GM12874 (cell line): ENCODE results near the gene TBCE.

ENCODE experiments used
- TF ChIP-seq, protein P1 (sequence below): IDR thresholded peaks from 2 replicates; pipeline ENCODE4 v1.5.1; 2011; ENCODE audit warnings: low read depth, mild to moderate bottlenecking, control low read depth, low read length, moderate library complexity; ENCODE audit not compliant: insufficient read depth

The TBCE gene

DNA sequence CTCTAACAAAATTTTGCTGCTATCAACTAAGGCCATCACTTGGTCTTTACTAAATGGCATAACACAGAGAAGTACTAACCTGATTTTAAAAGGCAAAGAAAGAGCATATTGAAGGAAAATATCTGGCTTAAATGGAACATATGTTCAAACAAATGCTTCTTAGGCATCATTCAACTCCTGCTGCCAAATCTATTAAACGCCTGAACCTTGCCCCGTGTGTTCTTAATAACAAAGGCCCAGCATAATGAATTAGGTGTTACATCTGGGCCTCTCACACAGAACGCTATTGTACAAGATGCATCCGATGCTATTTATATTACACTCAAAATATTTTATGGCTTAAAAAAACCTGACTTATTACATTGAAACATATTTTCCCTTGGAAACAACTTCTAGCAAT is 88.6 kb downstream of the TBCE start:
- TF ChIP-seq, protein P1, sequence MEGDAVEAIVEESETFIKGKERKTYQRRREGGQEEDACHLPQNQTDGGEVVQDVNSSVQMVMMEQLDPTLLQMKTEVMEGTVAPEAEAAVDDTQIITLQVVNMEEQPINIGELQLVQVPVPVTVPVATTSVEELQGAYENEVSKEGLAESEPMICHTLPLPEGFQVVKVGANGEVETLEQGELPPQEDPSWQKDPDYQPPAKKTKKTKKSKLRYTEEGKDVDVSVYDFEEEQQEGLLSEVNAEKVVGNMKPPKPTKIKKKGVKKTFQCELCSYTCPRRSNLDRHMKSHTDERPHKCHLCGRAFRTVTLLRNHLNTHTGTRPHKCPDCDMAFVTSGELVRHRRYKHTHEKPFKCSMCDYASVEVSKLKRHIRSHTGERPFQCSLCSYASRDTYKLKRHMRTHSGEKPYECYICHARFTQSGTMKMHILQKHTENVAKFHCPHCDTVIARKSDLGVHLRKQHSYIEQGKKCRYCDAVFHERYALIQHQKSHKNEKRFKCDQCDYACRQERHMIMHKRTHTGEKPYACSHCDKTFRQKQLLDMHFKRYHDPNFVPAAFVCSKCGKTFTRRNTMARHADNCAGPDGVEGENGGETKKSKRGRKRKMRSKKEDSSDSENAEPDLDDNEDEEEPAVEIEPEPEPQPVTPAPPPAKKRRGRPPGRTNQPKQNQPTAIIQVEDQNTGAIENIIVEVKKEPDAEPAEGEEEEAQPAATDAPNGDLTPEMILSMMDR = no peak

DNA sequence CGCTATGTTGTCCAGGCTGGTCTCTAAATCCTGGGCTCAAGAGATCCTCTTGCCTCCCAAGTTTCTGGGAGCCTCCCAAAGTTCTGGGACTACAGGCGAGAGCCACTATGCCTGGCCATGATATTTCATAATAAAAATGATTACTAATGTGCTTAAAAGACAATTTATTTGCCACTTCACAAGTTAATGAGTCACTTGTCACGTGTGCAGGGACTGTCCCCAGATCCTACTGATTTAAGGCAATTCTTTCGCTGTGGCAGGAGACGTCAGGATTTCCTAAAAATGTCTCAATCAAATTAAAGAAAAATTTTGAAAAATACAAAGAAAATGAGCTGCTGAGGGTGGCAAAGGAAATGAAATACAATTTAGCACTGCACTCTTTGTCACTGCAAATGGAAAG is 93.5 kb downstream of the TBCE start:
- TF ChIP-seq, protein P1 = no peak

DNA sequence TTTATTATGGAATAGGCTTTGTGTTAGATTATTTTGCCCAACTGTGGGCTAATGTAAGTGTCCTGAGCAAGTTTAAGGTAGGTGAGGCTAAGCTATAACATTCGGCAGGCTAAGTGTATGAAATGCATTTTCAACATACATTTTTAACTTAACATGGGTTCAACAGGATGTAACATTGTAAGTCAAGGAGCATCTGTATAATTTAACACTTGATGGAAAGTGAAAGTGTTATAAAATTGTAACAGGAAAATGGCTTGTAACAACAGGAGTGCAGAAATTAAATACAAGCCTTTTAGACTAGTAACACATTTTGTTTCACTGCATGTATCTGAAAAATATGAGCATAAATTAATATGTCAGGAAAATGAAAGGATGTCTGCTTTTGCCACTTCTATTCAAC is 94.7 kb downstream of the TBCE start:
- TF ChIP-seq, protein P1 = no peak

DNA sequence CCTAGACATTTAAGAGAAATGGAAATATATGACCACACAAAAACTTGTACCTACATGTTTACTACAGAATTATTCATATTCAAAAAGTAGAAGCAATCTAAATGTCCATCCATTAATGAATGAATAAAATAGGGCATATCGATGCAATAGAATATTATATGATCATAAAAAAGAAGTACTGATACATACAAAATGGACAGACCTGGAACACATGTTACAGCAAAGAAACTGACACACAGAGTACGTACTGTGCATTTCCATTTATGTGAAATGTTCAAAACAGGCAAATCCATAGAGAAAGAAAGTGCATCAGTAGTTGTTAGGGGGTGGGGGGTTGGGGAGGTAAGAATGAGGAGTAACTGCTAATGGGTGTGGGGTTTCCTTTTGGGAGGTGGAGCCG is 97.8 kb downstream of the TBCE start:
- TF ChIP-seq, protein P1 = no peak

DNA sequence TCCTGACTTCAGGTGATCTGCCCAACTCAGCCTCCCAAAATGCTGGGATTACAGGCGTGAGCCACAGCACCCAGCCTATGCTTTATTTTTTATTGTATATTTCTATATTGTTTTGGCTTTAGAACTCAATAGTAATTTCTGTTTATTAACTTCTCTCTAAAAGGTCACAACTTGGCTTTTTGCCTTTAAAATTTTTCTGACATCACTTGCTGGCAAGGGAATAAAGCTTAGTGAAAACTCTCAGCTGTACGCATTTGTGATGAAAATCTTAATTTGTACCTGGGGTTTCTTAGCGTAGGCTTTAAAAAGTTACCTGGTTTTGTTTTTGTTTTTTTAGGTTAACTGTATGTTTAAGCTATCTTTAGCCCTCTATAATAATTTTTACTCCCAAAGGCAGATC is 100.8 kb downstream of the TBCE start:
- TF ChIP-seq, protein P1 = no peak

DNA sequence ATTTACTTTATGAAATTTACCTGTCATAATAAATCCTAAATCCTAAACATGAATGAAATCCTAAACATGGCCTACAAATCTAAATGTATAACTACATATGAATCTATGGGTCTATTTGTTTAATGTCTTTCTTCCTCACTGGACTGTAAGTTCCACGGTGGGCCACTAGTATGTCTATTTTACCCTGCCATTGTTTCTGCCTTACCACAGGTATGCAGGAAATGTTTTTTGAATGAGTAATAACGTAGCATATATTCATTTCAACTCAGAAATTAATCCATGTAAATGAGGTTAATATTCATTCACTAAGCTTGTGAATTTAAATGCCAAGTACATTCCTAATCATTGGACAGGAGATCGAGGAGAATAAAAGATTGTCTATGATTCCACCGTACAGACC is 101.7 kb downstream of the TBCE start:
- TF ChIP-seq, protein P1 = no peak

DNA sequence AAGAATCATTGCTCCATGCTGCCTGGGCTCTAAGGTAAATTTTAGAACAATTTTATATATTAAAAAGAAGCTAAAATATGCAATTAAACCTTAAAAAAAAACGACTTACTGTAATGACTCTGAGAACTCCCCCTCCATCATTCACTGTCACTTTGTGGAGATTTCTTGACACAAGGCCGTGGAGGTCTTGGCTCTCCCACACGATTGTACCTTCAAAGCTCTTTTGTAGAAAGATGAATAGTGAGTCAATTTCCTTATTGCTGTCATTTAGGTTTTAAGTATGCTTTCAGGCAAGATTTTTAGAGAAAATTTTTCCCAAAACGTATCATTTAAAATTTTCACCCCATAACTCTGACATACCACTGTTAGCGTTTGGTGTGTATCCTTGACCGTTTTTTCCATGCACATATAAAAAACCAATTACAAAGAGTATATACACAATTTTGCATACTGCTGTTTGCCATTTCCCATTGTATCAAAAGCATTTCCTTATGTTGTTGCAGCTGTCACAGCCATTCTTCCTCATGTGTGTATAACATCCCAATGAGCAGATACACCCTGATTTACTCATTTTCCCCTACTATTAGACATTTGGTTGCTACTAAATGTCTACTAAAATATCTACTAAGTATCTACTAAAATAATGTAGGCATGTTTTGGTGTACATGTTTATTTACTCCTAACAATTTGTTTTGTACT is 103.7 kb downstream of the TBCE start:
- TF ChIP-seq, protein P1 = no peak

DNA sequence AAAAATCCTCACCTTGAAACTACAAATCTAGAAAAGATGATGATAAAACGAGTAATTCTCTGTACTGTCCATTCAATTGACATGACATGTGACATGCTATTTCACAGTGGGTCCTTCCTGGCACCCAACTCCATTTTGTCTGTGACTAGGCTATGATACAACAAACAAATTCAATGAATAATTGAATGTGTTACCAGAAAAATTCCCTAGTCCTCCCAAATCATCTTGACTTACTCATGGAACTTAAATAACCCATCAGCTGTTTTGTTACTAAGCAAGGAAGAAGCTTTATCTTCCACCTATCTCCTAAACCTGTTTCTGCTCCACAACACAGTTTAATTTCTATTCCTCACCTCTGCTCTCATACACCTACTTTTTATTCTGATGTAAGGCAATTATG is 106.6 kb downstream of the TBCE start:
- TF ChIP-seq, protein P1 = no peak
